H1 (cell line): Measurements from ENCODE around the gene BNIP5. TPM values are rescaled to one million over a fixed set of nuclear protein-coding genes. Genes with fewer than 3 reads are reported as not detected.

ENCODE experiments used
- CTCF ChIA-PET: fragments of 300-600 bp; sonication (Branson Sonifier 250); formaldehyde crosslinking; loops from one replicate; lab custom pipeline; 2021; ENCODE audit not compliant: partially characterized antibody; lab: Charles Lee
- POLR2A ChIA-PET: fragments of 300-600 bp; sonication (Branson Sonifier 250); formaldehyde crosslinking; loops from one replicate; lab custom pipeline; 2021; ENCODE audit warnings: inconsistent platforms; ENCODE audit not compliant: partially characterized antibody; lab: Charles Lee
- DNase-seq, 2 experiments: peaks; one replicate each; pipeline versions ENCODE4 v3.0.0 to v3.0.0-alpha.2; 2010 to 2022; ENCODE audit warnings: low spot score in 2 of 2, low read depth in 1 of 2, mixed read lengths in 1 of 2
- FAIRE-seq: peaks from 2 replicates; lab custom pipeline; 2011; peaks lifted over from hg19 to GRCh38; lab: Jason Lieb, UNC
- H2AFZ ChIP-seq: 2 replicates; pipeline ENCODE4 v1.8.1; 2012; ENCODE audit warnings: low read length, inconsistent platforms
- H2AK5ac ChIP-seq: 2 replicates; pipeline ENCODE4 v1.6.1; 2013; ENCODE audit warnings: low read depth, low read length
- H2BK120ac ChIP-seq: replicated peaks from 2 replicates; pipeline ENCODE3; 2013; ENCODE audit warnings: low read depth, low read length, inconsistent platforms
- H2BK12ac ChIP-seq: 2 replicates; pipeline ENCODE4 v1.6.1; 2013; ENCODE audit warnings: low read depth, low read length
- H2BK15ac ChIP-seq: 2 replicates; pipeline ENCODE4 v1.6.1; 2013; ENCODE audit warnings: low read length
- H2BK20ac ChIP-seq: 2 replicates; pipeline ENCODE4 v1.6.1; 2013; ENCODE audit warnings: low read length
- H2BK5ac ChIP-seq: 2 replicates; pipeline ENCODE4 v1.6.1; 2013; ENCODE audit warnings: low read depth, low read length
- H3K14ac ChIP-seq: 2 replicates; pipeline ENCODE4 v1.6.1; 2013; ENCODE audit warnings: inconsistent platforms; ENCODE audit not compliant: insufficient read length
- H3K18ac ChIP-seq: 2 replicates; pipeline ENCODE4 v1.6.1; 2013; ENCODE audit warnings: low read length; ENCODE audit errors: extremely low read depth
- H3K23ac ChIP-seq: 2 replicates; pipeline ENCODE4 v1.6.1; 2013; ENCODE audit warnings: inconsistent platforms; ENCODE audit not compliant: insufficient read length
- H3K23me2 ChIP-seq: 2 replicates; pipeline ENCODE4 v1.6.1; 2013; ENCODE audit warnings: low read depth, low read length
- H3K27ac ChIP-seq: 2 replicates; pipeline ENCODE4 v1.6.1; 2011; ENCODE audit warnings: low read depth, low read length, inconsistent platforms
- H3K27me3 ChIP-seq, 4 experiments: replicated peaks in 1 of 4; 1 replicate in 1 of 4; 2 replicates in 3 of 4; pipeline versions ENCODE4 v1.6.1 to v1.8.1; 2011 to 2013; ENCODE audit warnings: low read length in 3 of 4, mild to moderate bottlenecking in 3 of 4, inconsistent platforms in 2 of 4, mixed read lengths in 2 of 4, moderate library complexity in 1 of 4; ENCODE audit not compliant: control insufficient read depth in 3 of 4, insufficient read depth in 3 of 4; ENCODE audit errors: extremely low read depth in 1 of 4
- H3K36me3 ChIP-seq, 4 experiments: 2 replicates each; pipeline versions ENCODE4 v1.6.1 to v1.8.1; 2011 to 2013; ENCODE audit warnings: mild to moderate bottlenecking in 4 of 4, low read length in 3 of 4, moderate library complexity in 2 of 4, control low read depth in 1 of 4, inconsistent platforms in 1 of 4; ENCODE audit not compliant: insufficient read depth in 4 of 4, control insufficient read depth in 2 of 4
- H3K4ac ChIP-seq: replicated peaks from 2 replicates; pipeline ENCODE3; 2013; ENCODE audit warnings: low read length, low read depth, mixed read lengths, inconsistent platforms; ENCODE audit not compliant: insufficient read length
- H3K4me1 ChIP-seq, 4 experiments: replicated peaks in 1 of 4; 1 replicate in 1 of 4; 2 replicates in 3 of 4; pipeline versions ENCODE4 v1.6.1 to v1.8.1; 2011 to 2013; ENCODE audit warnings: low read length in 3 of 4, inconsistent platforms in 2 of 4, mixed read lengths in 1 of 4; ENCODE audit not compliant: insufficient read depth in 4 of 4, control insufficient read depth in 3 of 4
- H3K4me2 ChIP-seq, 2 experiments: 2 replicates each; pipeline versions ENCODE4 v1.6.1 to v1.8.1; 2011 to 2013; ENCODE audit warnings: low read depth in 2 of 2, low read length in 2 of 2, control low read depth in 1 of 2, inconsistent platforms in 1 of 2, mild to moderate bottlenecking in 1 of 2; ENCODE audit not compliant: insufficient read depth in 1 of 2
- H3K4me3 ChIP-seq, 4 experiments: fragments of 200-600, 300-600 bp in 1 of 4; sonication (generic), shearing (Covaris generic), sonication (Bioruptor Twin) in 1 of 4; 2 replicates each; pipeline versions ENCODE4 v1.5.1 to v1.8.1; 2011 to 2016; ENCODE audit warnings: low read length in 4 of 4, low read depth in 3 of 4, control low read depth in 2 of 4, inconsistent platforms in 2 of 4, mild to moderate bottlenecking in 2 of 4, mixed read lengths in 1 of 4, moderate library complexity in 1 of 4; ENCODE audit not compliant: insufficient read depth in 2 of 4; ENCODE audit errors: extremely low read depth in 1 of 4
- H3K56ac ChIP-seq: replicated peaks from 2 replicates; pipeline ENCODE3; 2013; ENCODE audit warnings: low read depth, mild to moderate bottlenecking, mixed read lengths, low read length, inconsistent platforms; ENCODE audit not compliant: insufficient read length
- H3K79me1 ChIP-seq: 2 replicates; pipeline ENCODE4 v1.6.1; 2013; ENCODE audit warnings: low read depth, low read length, control low read depth
- H3K79me2 ChIP-seq, 2 experiments: 2 replicates each; pipeline versions ENCODE4 v1.6.1 to v1.8.1; 2012 to 2013; ENCODE audit warnings: low read length in 2 of 2, mild to moderate bottlenecking in 2 of 2, inconsistent platforms in 1 of 2; ENCODE audit not compliant: insufficient read depth in 2 of 2, control insufficient read depth in 1 of 2
- H3K9ac ChIP-seq, 4 experiments: replicated peaks in 1 of 4; 1 replicate in 1 of 4; 2 replicates in 3 of 4; pipeline versions ENCODE4 v1.6.1 to v1.8.1; 2011 to 2013; ENCODE audit warnings: low read depth in 3 of 4, low read length in 3 of 4, control low read depth in 2 of 4, mild to moderate bottlenecking in 2 of 4, moderate library complexity in 2 of 4, inconsistent platforms in 1 of 4; ENCODE audit errors: extremely low read depth in 1 of 4
- H3K9me3 ChIP-seq, 2 experiments: 2 replicates each; pipeline versions ENCODE4 v1.6.1 to v1.8.1; 2012 to 2013; ENCODE audit warnings: mild to moderate bottlenecking in 2 of 2, moderate library complexity in 2 of 2, control low read depth in 1 of 2, inconsistent platforms in 1 of 2, low read depth in 1 of 2, low read length in 1 of 2, mixed read lengths in 1 of 2; ENCODE audit not compliant: insufficient read depth in 2 of 2
- H4K20me1 ChIP-seq, 2 experiments: replicated peaks in 1 of 2; 2 replicates each; pipeline versions ENCODE3 to v1.8.1; 2011 to 2013; ENCODE audit warnings: inconsistent platforms in 2 of 2, low read length in 2 of 2, mild to moderate bottlenecking in 1 of 2; ENCODE audit not compliant: insufficient read depth in 2 of 2, control insufficient read depth in 1 of 2
- H4K5ac ChIP-seq: 2 replicates; pipeline ENCODE4 v1.6.1; 2013; ENCODE audit warnings: low read length, low read depth, mixed read lengths, inconsistent platforms; ENCODE audit not compliant: insufficient read length
- H4K8ac ChIP-seq: 2 replicates; pipeline ENCODE4 v1.8.0; 2013; ENCODE audit warnings: mild to moderate bottlenecking, moderate library complexity, low read length, inconsistent platforms; ENCODE audit not compliant: insufficient read depth; ENCODE audit errors: extremely low read depth
- H4K91ac ChIP-seq: replicated peaks from 2 replicates; pipeline ENCODE3; 2013; ENCODE audit warnings: low read length, mixed read lengths, inconsistent platforms; ENCODE audit not compliant: insufficient read length
- SIX5 ChIP-seq: IDR thresholded peaks from 2 replicates; pipeline ENCODE4 v1.6.1; 2011; ENCODE audit warnings: mild to moderate bottlenecking, low read depth, low read length
- WGBS, 2 experiments: shearing (Covaris generic) in 1 of 2; methylation state at CpG; one replicate each; pipeline versions ENCODE4 v1.1.6 to v1.1.7; 2013 to 2015; ENCODE audit warnings: low lambda C conversion rate in 2 of 2, mixed read lengths in 2 of 2, inconsistent platforms in 1 of 2, low coverage in 1 of 2, missing lambda C conversion rate in 1 of 2; ENCODE audit not compliant: insufficient replicate concordance in 2 of 2, insufficient coverage in 1 of 2, insufficient read length in 1 of 2; ENCODE audit errors: extremely low coverage in 1 of 2, missing lambda C conversion rate in 1 of 2; 5-methylcytosine and 5-hydroxymethylcytosine counted together
- polyA plus RNA-seq, 7 experiments: library from polyadenylated mRNA; depleted of rRNA in 3 of 7; stranded (reverse) in 5 of 7; unstranded in 2 of 7; fragments of >200 nt in 5 of 7; fragments of 200-250 nt in 2 of 7; gene quantifications; 1 replicate in 5 of 7; 2 replicates in 1 of 7; 4 replicates in 1 of 7; pipeline versions ENCODE4 v1.2.1 to v1.2.3, GENCODE V29; 2011 to 2013; ENCODE audit warnings: missing spikeins in 2 of 7, mixed read lengths in 2 of 7
- total RNA-seq: library from RNA; stranded (reverse); fragmentation: NEBNext Ultra II Directional; extraction: Animal tissue kit (Norgen Biotek cat#: 25700); gene quantifications from 2 replicates; pipeline ENCODE4 v1.2.1, GENCODE V29; 2021

The BNIP5 gene
- total and polyA plus RNA-seq, 2 of the 8 experiments (the other 6 are each of a cell fraction or from before 2014, with no cell fraction given) = not detected

DNA sequence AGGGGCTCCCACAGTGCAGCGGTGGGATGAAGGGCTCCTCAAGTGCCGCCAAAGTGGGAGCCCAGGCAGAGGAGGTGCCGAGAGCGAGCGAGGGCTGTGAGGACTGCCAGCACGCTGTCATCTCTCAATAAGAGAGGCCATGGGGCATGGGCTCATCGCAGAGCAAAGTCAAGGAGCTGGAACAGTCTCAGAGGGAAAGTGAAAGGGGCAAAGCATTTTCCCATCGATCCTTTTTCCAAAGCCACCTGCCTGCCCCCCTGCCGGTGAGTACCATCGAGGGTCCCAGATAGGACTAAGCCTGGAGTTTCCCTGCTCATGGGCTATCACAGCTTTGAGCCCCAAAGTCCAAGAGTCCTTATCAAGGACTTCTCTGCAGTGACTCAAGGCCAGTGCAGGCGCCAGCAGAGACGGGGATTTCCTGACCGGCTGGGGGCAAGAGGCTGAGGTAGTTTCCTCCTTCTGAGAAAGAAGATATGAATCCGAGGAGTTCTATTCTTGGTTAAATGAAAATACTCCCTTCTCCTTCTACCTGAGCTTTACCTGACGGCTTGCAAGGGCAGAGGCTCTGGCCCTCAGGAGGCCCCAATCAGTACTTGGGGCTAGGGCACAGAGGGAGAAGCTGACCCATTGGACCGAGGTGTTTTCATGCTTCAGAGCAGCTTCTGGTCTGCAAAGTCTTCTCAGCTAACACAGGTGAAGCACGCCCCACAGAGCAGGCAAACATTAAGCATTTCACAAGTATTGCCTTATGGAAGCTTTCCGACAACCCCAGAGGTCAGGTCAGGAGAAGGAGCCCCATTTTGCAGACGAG is 28.2 kb upstream of the BNIP5 start:
- H3K27me3 ChIP-seq = no peaks in the 10 kb centered on the region
- H4K8ac ChIP-seq = no peak overlapping the region
- FAIRE-seq = no peak
- no peak overlapping the region for H2BK120ac ChIP-seq
- no peak overlapping the region for H2BK15ac ChIP-seq
- H4K20me1 ChIP-seq = no peaks in the 10 kb centered on the region
- H2AK5ac ChIP-seq = no peak overlapping the region
- no peak overlapping the region for H3K56ac ChIP-seq
- H2BK5ac ChIP-seq = no peak overlapping the region
- H3K23ac ChIP-seq = no peak overlapping the region
- H3K27ac ChIP-seq = no peak overlapping the region
- H4K5ac ChIP-seq = no peak overlapping the region
- H3K4me3 ChIP-seq = no peak overlapping the region
- H3K9ac ChIP-seq = no peak overlapping the region
- no peaks in the 10 kb centered on the region for H3K23me2 ChIP-seq
- no peak overlapping the region for H3K18ac ChIP-seq
- no peak overlapping the region for H2BK12ac ChIP-seq
- POLR2A ChIA-PET = no interaction called here
- H3K14ac ChIP-seq = no peak overlapping the region
- no peak for TF ChIP-seq SIX5
- TF ChIP-seq, all 59 proteins: peak for 0
- Histone ChIP-seq H3K4me1 (no peaks in the 10 kb centered on the region), H4K91ac (no peak overlapping the region), H3K79me1 (no peaks in the 10 kb centered on the region), H2BK20ac (no peak overlapping the region), H3K79me2 (no peaks in the 10 kb centered on the region), H3K9me3 (no peaks in the 10 kb centered on the region), H2AFZ (no peak overlapping the region), H3K36me3 (no peaks in the 10 kb centered on the region), H3K4me2 (no peak overlapping the region), H3K4ac (no peak overlapping the region)
- CTCF ChIA-PET = interaction anchor here (0.9 to 1.8 kb wide), 4 partner anchors 8 to 63 kb away, joined by 3 to 6 read pairs (median 4); no protein-coding TSS in a partner anchor
- DNase-seq = no peak
- 91% methylated on average over 14 of the region's 19 CpGs; no CpG with 5 or more reads in 1 of the 2 experiments for WGBS, 2 experiments
